ENCODE results near the gene MYCL.

DNA sequence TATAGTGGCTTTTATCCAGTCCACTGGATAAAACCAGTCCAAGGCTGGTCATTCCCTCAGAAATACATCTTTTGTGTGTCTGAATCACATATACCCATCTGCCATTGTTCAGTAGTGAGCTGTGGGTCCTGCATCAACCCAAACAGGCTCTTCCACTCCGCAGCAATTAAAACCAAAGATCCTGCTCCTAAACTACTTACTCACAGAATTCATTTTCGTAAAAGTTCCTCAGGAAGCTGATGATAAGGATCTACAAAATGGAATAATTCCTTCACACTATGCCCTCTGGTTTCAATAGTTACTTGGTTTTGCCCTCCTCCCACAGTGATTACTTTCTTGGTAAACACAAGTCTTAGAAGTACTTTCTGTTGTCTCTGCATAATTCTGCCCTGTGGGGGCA is 48.2 kb upstream of the MYCL start:
- TF ChIP-seq, protein P1, sequence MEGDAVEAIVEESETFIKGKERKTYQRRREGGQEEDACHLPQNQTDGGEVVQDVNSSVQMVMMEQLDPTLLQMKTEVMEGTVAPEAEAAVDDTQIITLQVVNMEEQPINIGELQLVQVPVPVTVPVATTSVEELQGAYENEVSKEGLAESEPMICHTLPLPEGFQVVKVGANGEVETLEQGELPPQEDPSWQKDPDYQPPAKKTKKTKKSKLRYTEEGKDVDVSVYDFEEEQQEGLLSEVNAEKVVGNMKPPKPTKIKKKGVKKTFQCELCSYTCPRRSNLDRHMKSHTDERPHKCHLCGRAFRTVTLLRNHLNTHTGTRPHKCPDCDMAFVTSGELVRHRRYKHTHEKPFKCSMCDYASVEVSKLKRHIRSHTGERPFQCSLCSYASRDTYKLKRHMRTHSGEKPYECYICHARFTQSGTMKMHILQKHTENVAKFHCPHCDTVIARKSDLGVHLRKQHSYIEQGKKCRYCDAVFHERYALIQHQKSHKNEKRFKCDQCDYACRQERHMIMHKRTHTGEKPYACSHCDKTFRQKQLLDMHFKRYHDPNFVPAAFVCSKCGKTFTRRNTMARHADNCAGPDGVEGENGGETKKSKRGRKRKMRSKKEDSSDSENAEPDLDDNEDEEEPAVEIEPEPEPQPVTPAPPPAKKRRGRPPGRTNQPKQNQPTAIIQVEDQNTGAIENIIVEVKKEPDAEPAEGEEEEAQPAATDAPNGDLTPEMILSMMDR (IDR thresholded peaks at IDR 0.05), result no peak
- no peak for TF ChIP-seq POLR2A (IDR thresholded peaks at IDR 0.05)
- peak in 1 of 2 donors; percentile 28 for TF ChIP-seq POLR2AphosphoS5 (IDR thresholded peaks at IDR 0.05; ENCODE audit: insufficient read depth in 1 of 2, low read depth in 1 of 2)
